ENCODE results near the gene SOX5. TPM values are rescaled to one million over a fixed set of nuclear protein-coding genes. Genes with fewer than 3 reads are reported as not detected.
"Not testable (repeated sequence)": the region's sequence is repeated elsewhere in the genome, so short reads cannot be mapped to it uniquely, and the experiment has no call there.

SOX5 gene
- total RNA-seq, 4 donors from 2014 or later, result 13.2 to 32.4 (median 23.3) TPM

- no peak for DNase-seq
- intact Hi-C loops (cut with DNase I), result no loop called here
- WGBS, 2 donors, result 81 to 89% methylated on average over 1 of the region's 1 CpG
- Histone ChIP-seq H3K4me3 (replicated peaks in 1 of 3) (no peak overlapping the region), H3K27ac (no peak overlapping the region), H3K36me3 (no peaks in the 10 kb centered on the region), H3K4me1 (no peaks in the 10 kb centered on the region), H3K9me3 (no peaks in the 10 kb centered on the region), H3K27me3 (no peaks in the 10 kb centered on the region)
- no peak for TF ChIP-seq POLR2A (IDR thresholded peaks at IDR 0.05)
- TF ChIP-seq CTCF (IDR thresholded peaks at IDR 0.05), result no peak
Measured at GRCh38 chr12:23533699-23534098, 415.8 kb downstream of the SOX5 start.

- no peak overlapping the region for H3K27ac ChIP-seq
- TF ChIP-seq CTCF (IDR thresholded peaks at IDR 0.05) (no peak), POLR2A (IDR thresholded peaks at IDR 0.05) (no peak)
- H3K4me3 ChIP-seq (replicated peaks in 1 of 3), result no peak overlapping the region
- no peaks in the 10 kb centered on the region for H3K9me3 ChIP-seq
- intact Hi-C loops (cut with DNase I), result no loop called here
- H3K27me3 ChIP-seq, result no peaks in the 10 kb centered on the region
- no peaks in the 10 kb centered on the region for H3K36me3 ChIP-seq
- no peak for DNase-seq
- H3K4me1 ChIP-seq, result no peaks in the 10 kb centered on the region
Measured at GRCh38 chr12:23533265-23533664, 416.2 kb downstream of the SOX5 start.

GRCh38 chr12:23528316-23528715 lies 421.2 kb downstream of the SOX5 start:
- DNase-seq, result no peak
- Histone ChIP-seq H3K36me3 (no peaks in the 10 kb centered on the region), H3K4me3 (replicated peaks in 1 of 3) (no peak overlapping the region), H3K27ac (no peak overlapping the region), H3K9me3 (no peaks in the 10 kb centered on the region), H3K27me3 (no peaks in the 10 kb centered on the region), H3K4me1 (no peaks in the 10 kb centered on the region)
- TF ChIP-seq CTCF (IDR thresholded peaks at IDR 0.05), result no peak
- no peak for TF ChIP-seq POLR2A (IDR thresholded peaks at IDR 0.05)
- intact Hi-C loops (cut with DNase I), result no loop called here
- 96 to 100% methylated on average over 1 of the region's 1 CpG for WGBS, 2 donors

GRCh38 chr12:23525450-23526072 lies 423.9 kb downstream of the SOX5 start:
- H3K4me1 ChIP-seq, result no peaks in the 10 kb centered on the region
- no peak overlapping the region for H3K4me3 ChIP-seq (replicated peaks in 1 of 3)
- no peak for TF ChIP-seq POLR2A (IDR thresholded peaks at IDR 0.05)
- TF ChIP-seq CTCF (IDR thresholded peaks at IDR 0.05), result no peak
- H3K27me3 ChIP-seq, result no peaks in the 10 kb centered on the region
- no peaks in the 10 kb centered on the region for H3K9me3 ChIP-seq
- DNase-seq, result no peak
- no peak overlapping the region for H3K27ac ChIP-seq
- H3K36me3 ChIP-seq, result no peaks in the 10 kb centered on the region
- 85 to 86% methylated on average over 5 of the region's 5 CpGs for WGBS, 2 donors
- intact Hi-C loops (cut with DNase I), result no loop called here

- no peak for DNase-seq
- H3K4me3 ChIP-seq (replicated peaks in 1 of 3), result no peak overlapping the region
- intact Hi-C loops (cut with DNase I), result no loop called here
- WGBS, 2 donors, result 94 to 95% methylated on average over 2 of the region's 2 CpGs
- H3K4me1 ChIP-seq, result no peaks in the 10 kb centered on the region
- no peaks in the 10 kb centered on the region for H3K27me3 ChIP-seq
- H3K27ac ChIP-seq, result no peak overlapping the region
- H3K9me3 ChIP-seq, result no peaks in the 10 kb centered on the region
- TF ChIP-seq POLR2A (IDR thresholded peaks at IDR 0.05) (no peak), CTCF (IDR thresholded peaks at IDR 0.05) (no peak)
- H3K36me3 ChIP-seq, result no peaks in the 10 kb centered on the region
Measured at GRCh38 chr12:23523339-23523738, 426.1 kb downstream of the SOX5 start.

- H3K27ac ChIP-seq; H3K4me1 ChIP-seq; H3K9me3 ChIP-seq; intact Hi-C loops (cut with DNase I); H3K36me3 ChIP-seq; H3K4me3 ChIP-seq (replicated peaks in 1 of 3); H3K27me3 ChIP-seq; DNase-seq: not testable (repeated sequence)
- WGBS, 2 donors, result 85 to 90% methylated on average over 1 of the region's 1 CpG
Measured at GRCh38 chr12:23519444-23519843, 430.0 kb downstream of the SOX5 start.

- H3K9me3 ChIP-seq; H3K36me3 ChIP-seq; H3K4me1 ChIP-seq; H3K27me3 ChIP-seq; intact Hi-C loops (cut with DNase I); DNase-seq; H3K4me3 ChIP-seq (replicated peaks in 1 of 3); H3K27ac ChIP-seq: not testable (repeated sequence)
- WGBS, 2 donors, result 78 to 87% methylated on average over 6 of the region's 6 CpGs
Measured at GRCh38 chr12:23515785-23516184, 433.7 kb downstream of the SOX5 start.
